ENCODE data around the gene GDPD3.
"Not testable (repeated sequence)": the region's sequence is repeated elsewhere in the genome, so short reads cannot be mapped to it uniquely, and the experiment has no call there.

The GDPD3 gene

DNA sequence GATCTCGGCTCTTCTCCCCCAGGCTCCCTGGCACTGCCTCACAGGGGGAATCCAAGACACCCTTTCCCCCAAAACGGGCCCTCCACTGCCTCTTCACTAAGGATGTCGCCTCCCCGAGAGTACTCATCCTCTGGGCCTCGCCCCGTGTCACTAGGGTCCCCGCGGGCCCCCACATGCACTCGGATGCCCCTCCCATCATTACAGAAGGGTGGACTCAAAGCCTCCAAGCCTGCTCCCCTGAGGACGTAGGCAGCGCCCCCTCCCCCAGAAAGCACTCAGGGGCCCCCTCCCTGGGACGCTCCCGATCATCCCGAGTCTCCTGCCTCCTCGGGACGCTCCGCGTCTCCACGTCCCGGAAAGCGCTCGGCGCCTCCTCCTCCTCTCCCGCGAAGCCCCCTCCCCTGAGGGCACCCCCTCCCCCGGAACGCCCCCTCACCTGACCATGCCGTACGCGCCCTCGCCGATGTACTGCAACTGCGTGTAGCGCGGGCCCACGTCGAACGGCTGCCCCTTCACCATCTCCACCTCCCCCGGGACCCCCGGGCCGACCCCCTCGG, 9.3 kb upstream of the GDPD3 start:
- DNase-seq (ENCODE audit: low read depth in 2 of 2) = no peak

DNA sequence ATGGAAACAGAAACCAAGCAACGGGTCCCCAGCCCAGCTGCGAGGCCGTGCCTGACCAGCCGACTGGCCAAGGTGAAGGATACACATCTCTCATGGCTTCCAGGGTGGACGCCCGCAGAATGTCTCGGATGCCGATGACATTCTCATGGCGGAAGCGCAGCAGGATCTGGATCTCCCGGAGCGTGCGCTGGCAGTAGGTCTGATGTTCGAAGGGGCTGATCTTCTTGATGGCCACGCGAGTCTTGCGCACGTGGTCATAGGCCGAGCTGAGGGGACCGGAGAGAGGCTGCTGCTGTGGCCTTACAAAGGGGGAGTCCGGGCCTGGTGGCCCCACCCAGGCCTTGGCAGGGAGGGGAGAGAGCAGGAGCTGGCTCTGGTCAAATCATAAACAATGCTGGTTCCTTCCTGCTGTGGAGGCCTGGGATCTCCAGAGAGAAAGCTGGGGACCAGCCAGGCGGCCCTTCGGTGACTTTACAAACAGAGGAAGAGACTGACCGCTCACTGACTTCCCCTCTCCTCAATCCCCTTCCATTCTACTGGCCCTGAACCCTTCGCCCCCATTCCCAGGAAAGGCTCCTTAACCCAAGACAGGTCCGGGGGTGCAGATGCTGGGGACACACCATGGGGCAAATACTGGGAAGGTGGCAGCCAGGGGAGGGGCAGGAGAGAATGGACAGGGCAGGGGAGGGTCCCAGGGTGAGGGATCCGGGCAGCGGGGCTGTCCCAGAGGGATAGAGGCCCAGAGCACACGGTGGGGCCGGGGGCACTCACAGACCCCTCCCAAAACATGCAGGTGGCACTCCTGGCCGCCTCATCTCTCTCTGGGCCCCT, 8.6 kb upstream of the GDPD3 start:
- DNase-seq (ENCODE audit: low read depth in 2 of 2) = no peak

DNA sequence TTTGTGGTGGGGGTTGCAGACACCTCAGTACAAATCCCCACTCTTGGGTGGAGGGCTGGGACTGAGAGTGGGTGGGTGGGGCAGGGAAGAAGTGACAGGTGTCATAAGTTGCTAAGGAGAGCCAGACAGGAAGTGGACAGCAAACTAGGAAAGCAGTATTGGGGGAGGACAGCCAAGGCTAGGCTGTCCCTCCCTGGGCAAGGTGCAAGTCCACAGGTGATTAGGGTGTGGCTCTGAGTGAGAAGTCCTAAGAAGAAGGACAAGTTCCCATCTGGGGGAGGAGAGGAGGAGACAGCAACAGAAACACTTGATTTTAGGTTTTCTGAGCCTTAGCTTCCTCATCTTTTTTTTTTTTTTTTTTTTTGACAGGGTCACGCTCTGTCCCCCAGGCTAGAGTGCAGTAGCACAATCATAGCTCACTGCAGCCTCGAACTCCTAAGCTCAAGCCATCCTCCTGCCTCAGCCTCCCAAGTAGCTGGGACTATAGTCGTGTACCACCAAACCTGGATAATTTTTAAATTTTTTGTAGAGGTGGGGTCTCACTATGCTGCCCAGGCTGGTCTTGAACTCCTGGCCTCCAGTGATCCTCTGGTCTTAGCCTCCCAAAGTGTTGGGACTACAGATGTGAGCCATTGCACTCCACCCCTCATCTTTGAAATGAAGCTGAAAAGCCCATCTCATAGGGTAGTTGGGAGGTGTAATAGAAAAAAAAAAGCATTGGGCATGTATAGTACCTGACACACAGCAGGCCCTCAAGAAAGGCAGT, 7.2 kb upstream of the GDPD3 start:
- no peak for DNase-seq (ENCODE audit: low read depth in 2 of 2)

DNA sequence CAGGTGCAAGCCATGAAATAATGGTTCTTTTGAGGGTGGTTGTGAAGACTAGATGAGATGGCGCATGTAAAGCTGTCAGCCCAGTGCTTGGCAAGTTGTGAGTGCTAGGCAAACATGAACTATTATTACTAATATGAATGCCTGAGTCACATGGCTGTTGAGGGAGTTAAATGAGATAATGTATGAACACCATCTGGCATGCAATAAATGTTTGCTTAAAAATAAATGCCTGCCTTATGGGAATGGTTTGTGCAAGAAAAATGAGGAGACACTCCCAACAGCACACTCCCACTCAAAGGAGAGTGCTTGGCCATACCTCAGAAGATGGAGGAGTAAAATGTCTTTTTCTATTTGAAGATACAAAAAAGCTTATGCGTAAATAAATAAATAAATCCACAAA, 6.1 kb upstream of the GDPD3 start:
- no peak for DNase-seq (ENCODE audit: low read depth in 2 of 2)

DNA sequence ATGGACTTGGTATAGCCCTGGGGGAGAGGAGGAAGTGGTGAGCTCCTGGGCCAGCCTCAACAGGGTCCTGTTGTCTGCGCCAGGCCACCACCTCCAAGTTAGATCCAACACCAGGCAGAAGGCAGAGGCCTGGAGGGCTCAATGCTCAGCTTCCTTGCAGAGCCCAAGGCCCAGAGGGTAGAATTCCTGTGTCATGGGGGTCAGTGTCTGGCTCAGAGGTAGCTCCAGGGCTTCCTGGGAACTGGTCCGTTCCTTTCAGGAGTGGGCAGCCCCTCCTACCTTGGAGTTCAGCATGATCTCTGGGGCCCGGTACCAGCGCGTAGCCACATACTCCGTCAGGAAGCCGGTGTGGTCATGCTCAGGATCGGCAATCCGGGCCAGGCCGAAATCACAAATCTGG, 4.4 kb upstream of the GDPD3 start:
- no peak for DNase-seq (ENCODE audit: low read depth in 2 of 2)

DNA sequence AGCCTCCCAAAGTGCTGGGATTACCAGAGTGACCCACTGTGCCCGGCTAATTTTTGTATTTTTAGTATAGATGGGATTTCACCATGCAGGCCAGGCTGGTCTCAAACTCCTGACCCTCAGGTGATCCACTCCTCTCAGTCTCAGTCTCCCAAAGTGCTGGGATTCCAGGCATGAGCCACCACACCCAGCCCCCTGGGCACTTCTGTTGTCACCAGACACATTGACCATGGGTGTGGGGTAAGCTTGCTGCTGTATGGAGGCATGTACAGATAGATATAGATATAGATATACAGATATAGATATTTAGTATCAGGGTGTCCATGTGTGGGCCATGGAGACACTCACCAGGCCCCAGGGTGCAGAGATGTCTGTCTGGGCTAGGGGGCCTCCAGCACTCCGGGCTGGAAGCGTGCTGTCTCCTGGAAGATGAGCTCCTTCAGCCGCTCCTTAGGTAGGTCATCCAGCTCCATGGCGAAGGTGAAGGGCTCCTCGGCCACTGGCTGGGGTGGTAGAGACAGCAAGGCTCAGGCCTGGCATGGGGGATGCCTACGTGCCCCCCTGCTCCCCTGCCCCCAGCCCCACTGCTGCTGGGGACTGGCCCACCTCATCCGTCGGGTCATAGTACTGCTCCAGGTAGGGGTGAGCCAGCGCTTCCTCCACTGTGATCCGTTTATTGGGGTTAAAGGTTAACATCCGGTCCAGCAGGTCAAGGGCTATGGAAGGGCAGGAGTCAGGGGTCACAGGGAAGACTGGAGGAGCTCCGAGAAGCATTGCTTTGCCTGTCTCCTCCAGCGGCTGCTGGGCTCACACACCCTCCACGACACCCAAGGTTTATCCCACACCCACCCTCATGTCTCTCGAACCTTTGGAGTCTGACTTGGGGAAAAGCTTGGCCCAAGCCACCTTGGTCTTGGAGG, 3.2 kb upstream of the GDPD3 start:
- no peak for DNase-seq (ENCODE audit: low read depth in 2 of 2)

DNA sequence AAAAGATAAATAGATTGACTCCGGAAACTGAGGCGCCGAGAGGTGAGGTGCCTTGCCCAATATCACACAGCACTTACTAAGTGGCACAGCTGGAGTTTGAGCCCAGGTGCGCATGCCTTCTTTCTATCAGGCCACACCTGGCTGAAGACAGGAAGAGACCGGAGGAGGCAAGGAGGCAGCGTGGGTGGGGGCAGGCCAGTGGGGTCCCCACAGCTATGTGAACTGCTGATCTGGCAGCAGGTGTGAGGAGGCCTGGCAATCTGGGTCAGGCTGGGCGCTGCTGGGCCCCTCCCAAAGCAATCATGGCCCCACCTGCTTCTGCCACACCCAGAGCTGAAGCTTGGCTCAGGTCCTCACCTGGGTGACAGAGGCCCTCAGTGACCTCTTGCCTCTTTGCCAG, 1.9 kb upstream of the GDPD3 start:
- DNase-seq (ENCODE audit: low read depth in 2 of 2) = no peak

DNA sequence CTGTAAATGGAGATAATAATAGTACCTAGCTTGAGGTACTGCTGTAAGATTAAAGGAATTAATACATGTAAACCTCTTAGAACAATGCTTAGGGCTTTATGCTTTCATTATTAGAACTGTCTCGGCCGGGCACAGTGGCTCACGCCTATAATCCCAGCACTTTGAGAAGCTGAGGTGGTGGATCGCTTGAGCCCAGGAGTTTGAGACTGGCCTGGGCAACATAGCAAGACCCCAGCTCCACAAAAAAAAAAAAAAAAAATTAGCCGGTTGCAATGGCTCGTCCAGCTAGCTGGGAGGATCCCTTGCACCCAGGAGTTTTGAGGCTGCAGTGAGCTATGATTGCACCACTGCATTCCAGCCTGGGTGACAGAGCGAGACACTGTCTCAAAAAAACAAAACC, 1.5 kb upstream of the GDPD3 start:
- DNase-seq (ENCODE audit: low read depth in 2 of 2) = not testable (repeated sequence)

DNA sequence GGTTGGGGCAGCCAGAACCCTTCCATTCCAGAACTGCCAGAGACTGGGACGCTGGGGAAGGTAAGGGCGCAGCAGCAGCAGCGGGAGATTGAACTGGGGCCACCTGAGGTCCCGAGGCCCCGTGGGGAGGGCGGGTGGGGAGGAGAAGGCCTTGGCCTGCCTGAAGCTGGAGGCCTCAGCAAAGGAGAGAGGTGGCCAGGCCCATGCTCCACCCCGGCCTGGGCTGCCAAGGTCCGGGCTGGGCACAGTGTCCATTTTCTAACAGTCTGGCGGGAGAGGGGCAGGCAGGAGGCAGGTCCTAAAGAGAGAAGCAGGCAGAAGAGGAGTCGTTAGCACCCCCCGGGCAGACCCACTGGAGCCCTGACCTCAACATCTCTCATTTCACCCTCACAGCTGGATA, 1.1 kb upstream of the GDPD3 start:
- no peak for DNase-seq (ENCODE audit: low read depth in 2 of 2)

DNA sequence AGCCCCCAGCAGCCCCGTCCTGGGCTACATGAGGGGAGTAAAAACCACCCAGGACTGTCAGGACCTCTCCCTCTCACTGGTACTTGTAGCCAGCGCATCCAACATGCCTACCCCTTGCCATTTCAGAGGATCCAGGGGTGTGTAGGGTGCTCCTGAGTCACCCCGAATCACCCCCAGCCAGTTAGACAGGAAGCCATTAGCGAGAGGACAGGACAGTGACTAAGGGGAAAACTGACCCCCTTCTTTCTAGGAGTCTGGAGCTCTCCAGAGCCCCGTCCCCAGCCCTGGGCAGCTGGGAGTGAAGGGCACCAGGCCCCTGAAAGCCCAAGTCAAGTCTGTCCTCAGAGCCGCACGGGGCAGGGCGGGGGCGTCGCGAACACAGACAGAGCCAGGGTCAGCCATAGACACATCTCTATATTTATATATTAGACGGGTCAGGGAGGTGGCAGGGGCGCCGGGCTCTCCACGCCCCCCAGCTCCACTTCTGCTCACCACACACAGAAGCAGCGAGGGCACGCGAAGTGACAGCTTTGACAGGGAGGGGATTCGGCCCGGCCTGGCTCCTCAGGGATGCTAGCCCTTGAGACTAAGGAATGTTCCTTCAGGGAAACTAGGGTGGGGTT, 485 bp upstream of the GDPD3 start:
- DNase-seq (ENCODE audit: low read depth in 2 of 2) = no peak

DNA sequence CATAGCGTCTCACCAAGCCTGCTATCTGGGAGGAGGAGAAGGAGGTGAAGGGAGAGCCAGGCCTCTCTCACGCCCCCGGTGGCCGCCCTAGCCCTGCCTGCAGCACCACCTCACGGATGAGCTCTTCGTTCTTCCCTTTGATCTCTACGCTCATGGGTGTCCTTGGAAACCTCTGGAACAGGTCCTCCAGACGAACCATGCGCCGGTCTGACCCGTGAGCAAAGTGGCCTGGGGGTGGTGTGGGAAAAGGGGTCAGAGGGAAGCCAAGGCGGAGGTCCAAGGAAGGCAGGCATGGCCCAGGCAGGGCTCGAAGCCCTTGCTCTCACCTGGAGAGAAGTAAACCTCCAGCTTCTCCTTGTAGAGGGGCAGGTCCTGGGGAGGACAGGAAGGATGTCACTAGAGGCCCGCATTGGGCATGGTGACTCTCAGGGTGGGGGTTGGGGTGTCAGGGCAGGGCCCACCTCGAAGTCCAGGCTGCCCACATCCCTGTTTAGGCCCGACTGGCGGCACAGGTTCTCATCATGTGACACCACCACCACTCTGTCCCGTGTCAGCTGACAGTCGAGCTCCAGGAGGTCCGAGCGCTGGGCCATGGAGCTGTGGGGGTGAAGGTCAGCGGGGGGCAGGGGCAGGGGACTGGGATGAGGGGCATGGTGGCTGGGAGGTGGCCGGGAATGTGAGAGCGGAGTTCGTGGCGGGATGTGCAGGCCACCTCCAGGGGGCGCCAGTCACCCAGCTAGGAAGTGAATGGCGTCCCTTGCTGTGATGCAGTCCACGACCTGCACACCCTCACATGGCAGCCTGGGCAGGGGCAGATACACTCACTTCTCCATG, 923 bp downstream of the GDPD3 start:
- DNase-seq (ENCODE audit: low read depth in 2 of 2) = no peak

DNA sequence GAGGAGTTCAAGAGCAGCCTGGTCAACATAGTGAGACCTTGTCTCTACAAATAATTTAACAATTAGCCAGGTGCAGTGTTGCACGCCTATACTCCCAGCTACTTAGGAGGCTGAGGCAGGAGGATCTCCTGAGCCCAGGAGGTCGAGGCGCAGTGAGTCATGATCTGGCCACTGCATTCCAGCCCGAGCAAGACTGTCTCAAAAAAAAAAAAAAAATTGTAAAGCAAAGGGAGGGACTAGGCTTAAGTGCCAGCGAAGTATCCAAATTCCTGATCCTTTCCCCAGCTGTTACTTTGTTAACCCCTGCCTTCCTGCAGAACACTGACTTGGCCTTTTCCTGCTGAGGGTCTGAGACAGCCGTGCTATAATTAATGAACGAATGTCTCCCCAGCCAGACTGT, 2.7 kb downstream of the GDPD3 start:
- DNase-seq (ENCODE audit: low read depth in 2 of 2) = no peak

DNA sequence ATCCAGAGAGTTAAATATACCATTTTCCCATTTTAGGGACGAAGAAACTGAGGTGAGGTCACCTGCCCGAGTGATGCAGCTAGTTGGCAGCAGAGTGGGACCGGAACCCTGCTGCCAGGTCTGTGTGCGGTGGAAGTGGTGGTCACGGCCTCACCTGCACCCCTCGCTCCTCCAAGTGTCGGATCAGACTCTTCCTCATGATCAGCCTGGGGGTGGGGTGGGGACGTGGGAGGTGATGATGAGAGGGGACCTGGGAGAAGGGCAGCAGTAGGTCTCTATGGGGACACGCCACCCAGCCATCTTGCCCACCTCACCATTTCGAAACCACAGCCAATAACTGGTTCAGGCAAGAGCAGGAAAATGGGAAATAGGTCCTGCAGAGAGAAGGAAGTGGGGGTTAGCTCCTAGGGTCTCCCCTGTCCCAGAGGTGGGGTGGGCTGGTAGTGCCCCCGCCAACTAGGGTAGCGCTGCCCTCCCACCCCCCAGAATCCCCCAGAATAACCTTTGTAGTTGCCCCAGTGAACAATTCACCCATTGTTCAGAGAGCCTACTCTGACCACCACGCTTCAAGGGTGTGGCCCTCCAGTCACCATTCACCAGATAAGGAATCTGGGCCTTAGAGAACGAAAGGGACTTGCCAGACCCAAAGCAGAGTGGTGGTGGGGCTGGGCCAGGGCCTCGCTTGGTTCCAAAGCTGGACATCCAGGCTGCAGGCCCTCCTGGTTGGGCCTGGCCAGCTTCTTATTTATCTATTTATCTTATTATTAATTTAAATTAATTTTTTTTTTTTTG, 5.1 kb downstream of the GDPD3 start:
- DNase-seq (ENCODE audit: low read depth in 2 of 2) = no peak

DNA sequence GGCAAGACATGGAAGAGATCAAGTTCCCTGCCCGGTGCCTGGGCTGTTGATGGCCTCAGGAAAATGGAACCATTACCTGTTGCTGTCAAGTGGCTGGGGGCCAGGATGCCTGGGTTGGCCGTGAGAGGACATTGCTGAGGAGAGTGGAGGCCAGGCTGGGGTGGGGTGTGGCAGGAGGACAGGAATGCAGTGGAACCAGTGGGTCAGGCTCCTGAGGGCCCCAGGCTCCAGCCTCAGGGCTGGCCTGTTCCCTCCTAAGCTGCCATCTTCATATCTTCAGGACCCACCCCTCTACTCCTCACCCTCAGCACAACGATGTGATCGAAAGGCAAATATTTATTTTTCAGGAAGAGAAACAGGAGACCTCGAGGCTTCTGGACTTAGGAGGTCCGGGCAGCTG, 8.8 kb downstream of the GDPD3 start:
- DNase-seq (ENCODE audit: low read depth in 2 of 2) = no peak

DNA sequence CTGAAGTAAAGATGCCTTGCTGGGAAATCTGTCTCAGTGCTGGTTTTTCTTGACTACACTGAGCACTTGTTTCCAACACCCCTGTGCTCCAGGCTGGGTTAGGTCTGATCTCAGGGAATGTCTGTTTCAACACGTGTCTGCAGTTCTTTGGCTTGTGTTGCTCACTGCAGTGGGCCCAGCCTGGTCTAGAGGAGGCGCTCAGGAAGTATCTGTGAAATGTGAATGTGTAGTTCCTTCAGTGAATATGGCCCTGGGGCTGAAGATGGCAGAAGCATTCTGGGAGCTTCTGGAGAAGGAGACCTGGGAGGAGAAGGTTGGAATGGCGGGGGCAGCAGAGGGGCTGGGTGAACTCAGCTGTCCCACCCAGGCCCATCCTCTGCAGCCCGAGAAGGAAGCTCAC, 9.2 kb downstream of the GDPD3 start:
- DNase-seq (ENCODE audit: low read depth in 2 of 2) = no peak

DNA sequence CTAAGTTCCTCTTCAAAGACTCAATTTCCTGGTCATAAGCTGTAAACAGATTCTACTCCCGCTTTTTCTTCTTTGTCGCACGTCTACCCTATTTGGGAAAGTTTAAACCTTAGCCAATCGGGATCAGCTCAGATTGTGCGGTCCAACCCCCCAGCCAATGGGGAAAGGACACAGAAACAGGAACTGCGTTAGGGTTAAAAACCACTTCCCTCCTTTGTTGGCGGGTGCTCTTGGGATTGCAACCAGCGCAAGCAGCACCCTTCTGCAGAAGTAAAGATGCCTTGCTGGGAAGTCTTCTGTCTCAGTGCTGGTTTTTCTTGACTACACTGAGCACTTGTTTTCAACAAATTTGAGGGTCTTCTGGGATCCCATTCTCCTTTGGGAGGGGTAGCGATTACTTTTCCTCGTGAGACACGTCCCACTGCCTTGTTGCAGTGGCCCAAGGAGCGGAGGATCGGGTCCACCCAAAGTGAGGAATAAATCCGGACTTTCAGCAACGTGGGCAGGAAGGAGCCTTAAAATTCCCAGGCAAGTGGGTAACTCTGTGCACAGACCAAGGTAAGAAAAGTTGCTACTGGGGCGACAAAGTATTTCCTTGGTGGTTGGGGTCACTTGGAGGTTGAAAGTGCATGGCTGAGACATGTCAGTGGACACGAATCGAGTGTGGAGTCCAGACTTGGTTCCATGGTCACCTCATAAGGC, 16.3 kb downstream of the GDPD3 start:
- DNase-seq (ENCODE audit: low read depth in 2 of 2) = no peak

DNA sequence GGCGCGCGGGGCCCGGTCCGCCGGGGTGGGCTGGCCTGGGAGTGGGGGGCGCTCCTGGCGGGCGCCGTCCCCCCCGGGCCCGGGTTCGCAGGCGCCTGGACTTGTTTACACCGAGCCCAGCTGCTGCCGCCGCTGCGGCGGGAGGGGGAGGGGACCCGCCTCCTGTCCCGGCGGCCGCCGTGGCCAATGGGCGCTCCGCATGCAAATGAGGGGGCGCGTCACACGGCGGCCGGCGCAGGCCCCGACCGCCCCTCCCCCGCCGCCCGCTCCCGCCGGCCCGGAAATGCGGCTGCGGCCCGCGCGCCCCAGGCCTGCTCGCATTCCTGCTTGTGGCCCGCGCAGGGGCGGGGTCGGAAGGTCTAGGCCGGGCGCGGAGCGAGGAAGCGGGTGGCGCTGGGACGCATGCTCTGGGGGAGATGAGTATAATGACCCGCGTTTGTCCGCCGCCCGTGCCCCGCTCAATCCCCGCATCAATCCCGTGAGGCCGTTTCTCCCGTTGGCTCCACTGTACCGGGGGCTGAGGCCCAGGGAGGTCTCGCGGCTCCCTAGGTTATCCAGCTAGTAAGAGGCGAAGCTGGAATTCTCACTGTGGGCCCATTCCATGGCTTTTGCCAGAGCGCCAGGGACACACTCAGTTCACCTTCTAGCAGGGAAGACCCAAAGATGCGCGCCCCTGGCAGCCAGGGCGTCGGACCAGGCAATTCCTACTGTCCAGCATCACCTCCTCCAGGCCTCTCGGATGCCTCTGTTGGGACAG, 17.1 kb downstream of the GDPD3 start, which contains the start of gene YPEL3:
Gene YPEL3, minus strand, starts transcription at position 109 of the 757 bp plus-strand sequence. CDS start 731 bp downstream, outside the sequence.
- peak; percentile 75 to 79 for DNase-seq (ENCODE audit: low read depth in 2 of 2)

All from stimulated activated CD8-positive, alpha-beta memory T cell treated with anti-CD3 and anti-CD28 coated beads, Interleukin-2, amount 100 ng/mL, for 1 hour (primary cell).